K562 (cell line): ENCODE results near the gene CHD6. TPM values are rescaled to one million over a fixed set of nuclear protein-coding genes. Genes with fewer than 3 reads are reported as not detected.

ENCODE experiments used
- CCNT2 ChIP-seq: IDR thresholded peaks from 2 replicates; pipeline ENCODE4 v1.6.1; 2011; ENCODE audit warnings: borderline replicate concordance, low read depth, mild to moderate bottlenecking, moderate library complexity, mixed read lengths, low read length; ENCODE audit not compliant: insufficient read length; ENCODE audit errors: extremely low read depth
- RUNX1 ChIP-seq: sonication (generic); IDR thresholded peaks from 2 replicates; pipeline ENCODE4 v1.6.1; 2016; ENCODE audit warnings: antibody characterized with exemption, low read depth
- SP1 ChIP-seq: sonication (generic); formaldehyde crosslinking; IDR thresholded peaks from 2 replicates; pipeline ENCODE4 v1.8.1; 2022; ENCODE audit warnings: mild to moderate bottlenecking, missing genetic modification reagents
- STAT5B ChIP-seq: fragments of 250-450 bp; sonication (Bioruptor Pico); IDR thresholded peaks from 2 replicates; pipeline ENCODE4 v1.8.0; 2021; ENCODE audit warnings: mild to moderate bottlenecking, inconsistent platforms
- ZNF140 ChIP-seq: fragments of 250-450 bp; sonication (Bioruptor Pico); IDR thresholded peaks from 2 replicates; pipeline ENCODE4 v1.8.0; 2021; ENCODE audit warnings: moderate library complexity, mild to moderate bottlenecking, inconsistent platforms
- polyA plus RNA-seq, 8 experiments: library from polyadenylated mRNA; depleted of rRNA in 4 of 8; stranded (reverse) in 5 of 8; unstranded in 3 of 8; fragments of >200 nt; fragmentation: Nextera tagmentation in 2 of 8; fragmentation: Illumina TruSeq in 1 of 8; extraction: Ambion mirVana in 2 of 8; extraction: Trizol in 1 of 8; gene quantifications; 2 replicates each; pipeline versions ENCODE4 v1.2.1 to v1.2.3, GENCODE V29; 2011 to 2014; ENCODE audit warnings: inconsistent platforms in 1 of 8, missing spikeins in 1 of 8
- total RNA-seq, 7 experiments: library from RNA; depleted of rRNA in 6 of 7; stranded (reverse); fragments of >200 nt in 6 of 7; fragmentation: Illumina TruSeq in 2 of 7; extraction: Trizol in 2 of 7; gene quantifications; 2 replicates each; pipeline versions ENCODE4 v1.2.1 to v1.2.3, GENCODE V29; 2011 to 2021; ENCODE audit warnings: low replicate concordance in 1 of 7
- TF ChIP-seq, protein P1 (sequence below): fragments of 250-450 bp; sonication (Bioruptor Pico); IDR thresholded peaks from 2 replicates; pipeline ENCODE4 v1.4.0; 2020

Gene CHD6
- total and polyA plus RNA-seq, 9 of the 15 experiments (the other 6 are each of a cell fraction or from before 2014, with no cell fraction given): 3.9 to 24.2 (median 12.8) TPM

GRCh38 chr20:41532935-41533334, 85.2 kb downstream of the CHD6 start (continued):
- TF ChIP-seq, protein P1, sequence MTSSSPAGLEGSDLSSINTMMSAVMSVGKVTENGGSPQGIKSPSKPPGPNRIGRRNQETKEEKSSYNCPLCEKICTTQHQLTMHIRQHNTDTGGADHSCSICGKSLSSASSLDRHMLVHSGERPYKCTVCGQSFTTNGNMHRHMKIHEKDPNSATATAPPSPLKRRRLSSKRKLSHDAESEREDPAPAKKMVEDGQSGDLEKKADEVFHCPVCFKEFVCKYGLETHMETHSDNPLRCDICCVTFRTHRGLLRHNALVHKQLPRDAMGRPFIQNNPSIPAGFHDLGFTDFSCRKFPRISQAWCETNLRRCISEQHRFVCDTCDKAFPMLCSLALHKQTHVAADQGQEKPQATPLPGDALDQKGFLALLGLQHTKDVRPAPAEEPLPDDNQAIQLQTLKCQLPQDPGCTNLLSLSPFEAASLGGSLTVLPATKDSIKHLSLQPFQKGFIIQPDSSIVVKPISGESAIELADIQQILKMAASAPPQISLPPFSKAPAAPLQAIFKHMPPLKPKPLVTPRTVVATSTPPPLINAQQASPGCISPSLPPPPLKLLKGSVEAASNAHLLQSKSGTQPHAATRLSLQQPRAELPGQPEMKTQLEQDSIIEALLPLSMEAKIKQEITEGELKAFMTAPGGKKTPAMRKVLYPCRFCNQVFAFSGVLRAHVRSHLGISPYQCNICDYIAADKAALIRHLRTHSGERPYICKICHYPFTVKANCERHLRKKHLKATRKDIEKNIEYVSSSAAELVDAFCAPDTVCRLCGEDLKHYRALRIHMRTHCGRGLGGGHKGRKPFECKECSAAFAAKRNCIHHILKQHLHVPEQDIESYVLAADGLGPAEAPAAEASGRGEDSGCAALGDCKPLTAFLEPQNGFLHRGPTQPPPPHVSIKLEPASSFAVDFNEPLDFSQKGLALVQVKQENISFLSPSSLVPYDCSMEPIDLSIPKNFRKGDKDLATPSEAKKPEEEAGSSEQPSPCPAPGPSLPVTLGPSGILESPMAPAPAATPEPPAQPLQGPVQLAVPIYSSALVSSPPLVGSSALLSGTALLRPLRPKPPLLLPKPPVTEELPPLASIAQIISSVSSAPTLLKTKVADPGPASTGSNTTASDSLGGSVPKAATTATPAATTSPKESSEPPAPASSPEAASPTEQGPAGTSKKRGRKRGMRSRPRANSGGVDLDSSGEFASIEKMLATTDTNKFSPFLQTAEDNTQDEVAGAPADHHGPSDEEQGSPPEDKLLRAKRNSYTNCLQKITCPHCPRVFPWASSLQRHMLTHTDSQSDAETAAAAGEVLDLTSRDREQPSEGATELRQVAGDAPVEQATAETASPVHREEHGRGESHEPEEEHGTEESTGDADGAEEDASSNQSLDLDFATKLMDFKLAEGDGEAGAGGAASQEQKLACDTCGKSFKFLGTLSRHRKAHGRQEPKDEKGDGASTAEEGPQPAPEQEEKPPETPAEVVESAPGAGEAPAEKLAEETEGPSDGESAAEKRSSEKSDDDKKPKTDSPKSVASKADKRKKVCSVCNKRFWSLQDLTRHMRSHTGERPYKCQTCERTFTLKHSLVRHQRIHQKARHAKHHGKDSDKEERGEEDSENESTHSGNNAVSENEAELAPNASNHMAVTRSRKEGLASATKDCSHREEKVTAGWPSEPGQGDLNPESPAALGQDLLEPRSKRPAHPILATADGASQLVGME (CRISPR knock-in tag): no peak
- TF ChIP-seq STAT5B (CRISPR knock-in tag) (no peak), ZNF140 (no peak), SP1 (CRISPR knock-in tag) (no peak), RUNX1 (no peak), CCNT2 (no peak)
- TF ChIP-seq, all 486 proteins: peak for 0
